CD14-positive monocyte (primary cell): ENCODE measurements around the gene HSPB6. TPM values are rescaled to one million over a fixed set of nuclear protein-coding genes. Genes with fewer than 3 reads are reported as not detected.

Source experiments
- DNase-seq, 3 donors: peaks; one replicate each; pipeline ENCODE4 v3.0.0-alpha.2; 2011 to 2022
- H2AFZ ChIP-seq: 2 replicates; pipeline ENCODE4 v1.6.0; 2012; ENCODE audit warnings: mild to moderate bottlenecking, low read depth, low read length, inconsistent platforms; ENCODE audit not compliant: insufficient read depth, poor library complexity, severe bottlenecking
- H3K27ac ChIP-seq, 2 donors: 1 replicate in 1 of 2; 2 replicates in 1 of 2; pipeline ENCODE4 v1.5.1; 2012 to 2013; ENCODE audit warnings: low read length in 2 of 2, control low read depth in 1 of 2, inconsistent platforms in 1 of 2, low read depth in 1 of 2, mild to moderate bottlenecking in 1 of 2
- H3K27me3 ChIP-seq, 2 donors: one replicate each; pipeline versions ENCODE4 v1.6.0 to v1.6.1; 2011 to 2013; ENCODE audit warnings: low read length in 2 of 2; ENCODE audit not compliant: control insufficient read depth in 2 of 2, insufficient read depth in 2 of 2
- H3K36me3 ChIP-seq, 2 donors: replicated peaks in 1 of 2; 1 replicate in 1 of 2; 2 replicates in 1 of 2; pipeline versions ENCODE4 v1.5.1 to v1.6.1; 2012 to 2013; ENCODE audit warnings: low read length in 2 of 2, control low read depth in 1 of 2, inconsistent platforms in 1 of 2, mild to moderate bottlenecking in 1 of 2; ENCODE audit not compliant: insufficient read depth in 2 of 2, control insufficient read depth in 1 of 2
- H3K4me1 ChIP-seq, 2 donors: 1 replicate in 1 of 2; 2 replicates in 1 of 2; pipeline versions ENCODE4 v1.5.1 to v1.6.1; 2012 to 2013; ENCODE audit warnings: low read length in 2 of 2, control low read depth in 1 of 2, inconsistent platforms in 1 of 2, mild to moderate bottlenecking in 1 of 2, moderate library complexity in 1 of 2; ENCODE audit not compliant: insufficient read depth in 2 of 2, control insufficient read depth in 1 of 2
- H3K4me2 ChIP-seq: replicated peaks from 2 replicates; pipeline ENCODE3; 2012; ENCODE audit warnings: low read length, moderate library complexity, mild to moderate bottlenecking; ENCODE audit not compliant: poor library complexity, severe bottlenecking; ENCODE audit errors: extremely low read depth
- H3K4me3 ChIP-seq, 3 experiments: fragments of 200-600 bp in 1 of 3; sonication (generic) in 1 of 3; replicated peaks in 1 of 3; 1 replicate in 2 of 3; 2 replicates in 1 of 3; pipeline ENCODE4 v1.5.1; 2011 to 2013; ENCODE audit warnings: low read length in 3 of 3, mild to moderate bottlenecking in 3 of 3, control low read depth in 2 of 3, low read depth in 2 of 3, inconsistent platforms in 1 of 3, moderate library complexity in 1 of 3
- H3K79me2 ChIP-seq: 2 replicates; pipeline ENCODE4 v1.6.0; 2012; ENCODE audit warnings: mild to moderate bottlenecking, control low read depth, inconsistent platforms, low read length, moderate library complexity; ENCODE audit not compliant: insufficient read depth
- H3K9ac ChIP-seq: 2 replicates; pipeline ENCODE4 v1.6.0; 2017; ENCODE audit warnings: low read length, mild to moderate bottlenecking; ENCODE audit not compliant: insufficient read depth, poor library complexity, severe bottlenecking
- H3K9me3 ChIP-seq, 2 donors: replicated peaks in 1 of 2; 1 replicate in 1 of 2; 2 replicates in 1 of 2; pipeline versions ENCODE4 v1.5.1 to v1.6.1; 2012 to 2013; ENCODE audit warnings: low read length in 2 of 2, control low read depth in 1 of 2; ENCODE audit not compliant: control insufficient read depth in 1 of 2, insufficient read depth in 1 of 2
- H4K20me1 ChIP-seq: 2 replicates; pipeline ENCODE4 v1.6.0; 2012; ENCODE audit warnings: mild to moderate bottlenecking, low read length, control low read depth, moderate library complexity; ENCODE audit not compliant: insufficient read depth
- H3K27ac Mint-ChIP-seq, 7 donors: one replicate each; pipeline ENCODE4 v1.8.0; 2020; ENCODE audit warnings: mild to moderate bottlenecking in 7 of 7, mixed read lengths in 7 of 7, moderate library complexity in 6 of 7, inconsistent platforms in 2 of 7
- H3K27me3 Mint-ChIP-seq, 3 donors: one replicate each; pipeline ENCODE4 v1.8.0; 2021 to 2022; ENCODE audit warnings: low read depth in 3 of 3, mild to moderate bottlenecking in 3 of 3, mixed read lengths in 3 of 3, moderate library complexity in 3 of 3, inconsistent platforms in 1 of 3
- H3K36me3 Mint-ChIP-seq, 2 donors: one replicate each; pipeline ENCODE4 v1.8.0; 2020; ENCODE audit warnings: mixed read lengths in 2 of 2, inconsistent platforms in 1 of 2, mild to moderate bottlenecking in 1 of 2
- H3K4me1 Mint-ChIP-seq: one replicate; pipeline ENCODE4 v1.8.0; 2020; ENCODE audit warnings: mild to moderate bottlenecking, mixed read lengths
- H3K4me3 Mint-ChIP-seq, 2 donors: one replicate each; pipeline ENCODE4 v1.8.0; 2020; ENCODE audit warnings: mild to moderate bottlenecking in 2 of 2, mixed read lengths in 2 of 2, moderate library complexity in 1 of 2
- H3K9me3 Mint-ChIP-seq, 7 donors: one replicate each; pipeline ENCODE4 v1.8.0; 2020 to 2022; ENCODE audit warnings: mixed read lengths in 7 of 7, mild to moderate bottlenecking in 6 of 7, moderate library complexity in 6 of 7, inconsistent platforms in 2 of 7
- CTCF ChIP-seq: fragments of 200-600 bp; IDR thresholded peaks from one replicate; pipeline ENCODE4 v1.8.0; 2022; ENCODE audit warnings: antibody characterized with exemption, mild to moderate bottlenecking
- WGBS: methylation state at CpG from one replicate; pipeline ENCODE4 v1.1.5; 2013; ENCODE audit warnings: missing lambda C conversion rate; ENCODE audit not compliant: insufficient coverage; 5-methylcytosine and 5-hydroxymethylcytosine counted together
- intact Hi-C, 2 donors: fragments of 100-400 bp; cut with micrococcal nuclease; formaldehyde crosslinking; loops; one replicate each; pipeline versions ENCODE4 v1.15.0 to v1.15.1; 2023
- polyA plus RNA-seq, 3 donors: library from polyadenylated mRNA; depleted of rRNA in 1 of 3; unstranded in 2 of 3; stranded (reverse) in 1 of 3; fragments of 300-500 nt in 2 of 3; fragments of >200 nt in 1 of 3; fragmentation: Illumina TruSeq in 2 of 3; gene quantifications; 1 replicate in 2 of 3; 2 replicates in 1 of 3; pipeline ENCODE4 v1.2.3, GENCODE V29; 2012 to 2021

The HSPB6 gene
- polyA plus RNA-seq, 3 donors, result not detected

- Histone ChIP-seq H3K4me3 (no peak overlapping the region), H3K27me3 (no peaks in the 10 kb centered on the region), H4K20me1 (no peaks in the 10 kb centered on the region), H3K79me2 (peaks cover 20% of the 10 kb centered on the region), H3K36me3 (peaks cover 26 to 40% of the 10 kb centered on the region in 2 donors), H3K4me1 (peaks cover 14 to 19% of the 10 kb centered on the region in 2 donors), H3K27ac (no peak overlapping the region), H3K9ac (no peak overlapping the region), H3K4me2 (no peak overlapping the region), H3K9me3 (no peaks in the 10 kb centered on the region), H2AFZ (no peak overlapping the region)
- Mint-ChIP-seq H3K4me3 (no peak overlapping the region), H3K9me3 (no peaks in the 10 kb centered on the region), H3K36me3 (peaks cover 31 to 53% of the 10 kb centered on the region in 2 donors), H3K27me3 (peaks cover 0 to 5% (median 3%) of the 10 kb centered on the region in 3 donors), H3K4me1 (peaks cover 23% of the 10 kb centered on the region), H3K27ac (no peak overlapping the region)
- no peak for TF ChIP-seq CTCF
- 98% methylated on average over 8 of the region's 8 CpGs for WGBS
- DNase-seq, result no peak
- intact Hi-C loops, result loop anchor here in 1 of 2 donors (5.0 to 10.0 kb wide), 3 partner anchors 37 to 276 kb away; partner anchors contain the start of genes IGFLR1, THAP8 and WDR62
Observed at GRCh38 chr19:35779033-35779432, 22.2 kb upstream of the HSPB6 start.

GRCh38 chr19:35777961-35778360 is 21.1 kb upstream of the HSPB6 start:
- H3K27ac ChIP-seq, result no peak overlapping the region
- Mint-ChIP-seq H3K4me1 (peaks cover 23% of the 10 kb centered on the region), H3K27me3 (peaks cover 0 to 5% (median 4%) of the 10 kb centered on the region in 3 donors), H3K27ac (no peak overlapping the region), H3K9me3 (no peaks in the 10 kb centered on the region), H3K4me3 (no peak overlapping the region), H3K36me3 (peaks cover 25 to 42% of the 10 kb centered on the region in 2 donors)
- H3K27me3 ChIP-seq, result no peaks in the 10 kb centered on the region
- intact Hi-C loops, result loop anchor here in 1 of 2 donors (5.0 to 10.0 kb wide), 3 partner anchors 36 to 277 kb away; partner anchors contain the start of genes IGFLR1, THAP8 and WDR62
- no peaks in the 10 kb centered on the region for H4K20me1 ChIP-seq
- no peak for TF ChIP-seq CTCF
- H3K36me3 ChIP-seq, result peaks cover 22 to 29% of the 10 kb centered on the region in 2 donors
- peaks cover 14 to 19% of the 10 kb centered on the region in 2 donors for H3K4me1 ChIP-seq
- DNase-seq, result no peak
- H3K79me2 ChIP-seq, result peaks cover 20% of the 10 kb centered on the region
- WGBS, result 81% methylated on average over 6 of the region's 7 CpGs
- no peak overlapping the region for H2AFZ ChIP-seq
- no peaks in the 10 kb centered on the region for H3K9me3 ChIP-seq
- H3K4me3 ChIP-seq, result no peak overlapping the region
- H3K9ac ChIP-seq, result no peak overlapping the region
- no peak overlapping the region for H3K4me2 ChIP-seq
